ENCODE results near the gene SOD2. TPM values are rescaled to one million over a fixed set of nuclear protein-coding genes. Genes with fewer than 3 reads are reported as not detected.
"Not testable (repeated sequence)": the region's sequence is repeated elsewhere in the genome, so short reads cannot be mapped to it uniquely, and the experiment has no call there.

The SOD2 gene
- total RNA-seq, 2 donors from 2014 or later, result 138 to 1,181 TPM

- Histone ChIP-seq H3K9me3 (no peaks in the 10 kb centered on the region), H3K36me3 (no peaks in the 10 kb centered on the region), H3K4me3 (no peak overlapping the region), H3K27ac (no peak overlapping the region), H3K4me1 (ENCODE audit: control insufficient read depth in 1 of 2, low read depth in 2 of 2) (peaks cover 1 to 13% of the 10 kb centered on the region in 2 donors), H3K27me3 (replicated peaks; ENCODE audit: insufficient read depth) (no peaks in the 10 kb centered on the region)
- TF ChIP-seq CTCF (IDR thresholded peaks at IDR 0.05), result no peak
- no peak for ATAC-seq (ENCODE audit: insufficient number of reproducible peaks, low FRiP score, low read depth)
- DNase-seq (ENCODE audit: low spot score), result no peak
These were observed 29.6 kb upstream of the SOD2 start for GRCh38 chr6:159722655-159723054.

- DNase-seq (ENCODE audit: low spot score); ATAC-seq (ENCODE audit: insufficient number of reproducible peaks, low FRiP score, low read depth); H3K27me3 ChIP-seq (replicated peaks; ENCODE audit: insufficient read depth); H3K9me3 ChIP-seq; H3K4me3 ChIP-seq; H3K27ac ChIP-seq; H3K36me3 ChIP-seq: not testable (repeated sequence)
- peaks cover 8 to 19% of the 10 kb centered on the region in 2 donors for H3K4me1 ChIP-seq (ENCODE audit: control insufficient read depth in 1 of 2, low read depth in 2 of 2)
These were observed 28.9 kb upstream of the SOD2 start for GRCh38 chr6:159721981-159722380.

- no peaks in the 10 kb centered on the region for H3K27me3 ChIP-seq (replicated peaks; ENCODE audit: insufficient read depth)
- H3K9me3 ChIP-seq, result no peaks in the 10 kb centered on the region
- no peaks in the 10 kb centered on the region for H3K36me3 ChIP-seq
- H3K4me3 ChIP-seq, result no peak overlapping the region
- no peak overlapping the region for H3K27ac ChIP-seq
- ATAC-seq (ENCODE audit: insufficient number of reproducible peaks, low FRiP score, low read depth) (no peak), DNase-seq (ENCODE audit: low spot score) (no peak)
- peaks cover 11 to 24% of the 10 kb centered on the region in 2 donors for H3K4me1 ChIP-seq (ENCODE audit: control insufficient read depth in 1 of 2, low read depth in 2 of 2)
- peak; percentile 10 for TF ChIP-seq CTCF (IDR thresholded peaks at IDR 0.05)
These were observed 27.7 kb upstream of the SOD2 start for GRCh38 chr6:159720708-159721107.

GRCh38 chr6:159719287-159719686, 26.2 kb upstream of the SOD2 start:
- no peak overlapping the region for H3K27ac ChIP-seq
- no peak for ATAC-seq (ENCODE audit: insufficient number of reproducible peaks, low FRiP score, low read depth)

GRCh38 chr6:159718634-159719033, 25.6 kb upstream of the SOD2 start:
- H3K4me3 ChIP-seq, result no peak overlapping the region
- ATAC-seq (ENCODE audit: insufficient number of reproducible peaks, low FRiP score, low read depth), result no peak
- DNase-seq (ENCODE audit: low spot score), result no peak
- H3K36me3 ChIP-seq, result no peaks in the 10 kb centered on the region
- TF ChIP-seq CTCF (IDR thresholded peaks at IDR 0.05), result no peak
- H3K4me1 ChIP-seq (ENCODE audit: control insufficient read depth in 1 of 2, low read depth in 2 of 2), result peaks cover 14 to 38% of the 10 kb centered on the region in 2 donors
- no peaks in the 10 kb centered on the region for H3K27me3 ChIP-seq (replicated peaks; ENCODE audit: insufficient read depth)
- H3K9me3 ChIP-seq, result no peaks in the 10 kb centered on the region
- H3K27ac ChIP-seq, result no peak overlapping the region

More at GRCh38 chr6:159719287-159719686, 26.2 kb upstream of the SOD2 start:
- Histone ChIP-seq H3K27me3 (replicated peaks; ENCODE audit: insufficient read depth) (no peaks in the 10 kb centered on the region), H3K9me3 (no peaks in the 10 kb centered on the region), H3K36me3 (no peaks in the 10 kb centered on the region), H3K4me3 (no peak overlapping the region), H3K4me1 (ENCODE audit: control insufficient read depth in 1 of 2, low read depth in 2 of 2) (peaks cover 14 to 37% of the 10 kb centered on the region in 2 donors)
- TF ChIP-seq CTCF (IDR thresholded peaks at IDR 0.05), result no peak
- DNase-seq (ENCODE audit: low spot score), result no peak

Measured in thoracic aorta (tissue), 2 donors.